ENCODE data around the gene STIM2.

The STIM2 gene

GRCh38 chr4:27001398-27002164 is 140.9 kb downstream of the STIM2 start:
- ATAC-seq (no peak), DNase-seq (ENCODE audit: low spot score in 2 of 2) (no peak)
- H3K4me3 Mint-ChIP-seq, result no peak overlapping the region
- peaks cover 37% of the 10 kb centered on the region for H3K36me3 Mint-ChIP-seq
- H3K4me1 Mint-ChIP-seq, result peaks cover 37% of the 10 kb centered on the region
- no peaks in the 10 kb centered on the region for H3K9me3 Mint-ChIP-seq
- H3K27ac Mint-ChIP-seq, result no peak overlapping the region

GRCh38 chr4:27003642-27004113 is 143.0 kb downstream of the STIM2 start:
- ATAC-seq, result peak; percentile 93
- Mint-ChIP-seq H3K36me3 (peaks cover 43% of the 10 kb centered on the region), H3K4me3 (peak overlapping the region; percentile 36), H3K4me1 (peaks cover 30% of the 10 kb centered on the region), H3K9me3 (no peaks in the 10 kb centered on the region), H3K27ac (peak overlapping the region; percentile 51)
- DNase-seq (ENCODE audit: low spot score in 2 of 2), result peak in 1 of 2 donors; percentile 66

GRCh38 chr4:27005501-27005900 is 144.9 kb downstream of the STIM2 start:
- no peak for DNase-seq (ENCODE audit: low spot score in 2 of 2)
- no peaks in the 10 kb centered on the region for H3K9me3 Mint-ChIP-seq
- H3K4me1 Mint-ChIP-seq, result peaks cover 30% of the 10 kb centered on the region

GRCh38 chr4:27005905-27006590 is 145.4 kb downstream of the STIM2 start:
- DNase-seq (ENCODE audit: low spot score in 2 of 2), result no peak
- peaks cover 30% of the 10 kb centered on the region for H3K4me1 Mint-ChIP-seq
- H3K9me3 Mint-ChIP-seq, result no peaks in the 10 kb centered on the region
- peaks cover 61% of the 10 kb centered on the region for H3K36me3 Mint-ChIP-seq
- no peak overlapping the region for H3K4me3 Mint-ChIP-seq
- peak overlapping the region; percentile 29 for H3K27ac Mint-ChIP-seq
- no peak for ATAC-seq

More at GRCh38 chr4:27005501-27005900, 144.9 kb downstream of the STIM2 start:
- no peak for ATAC-seq
- Mint-ChIP-seq H3K36me3 (peaks cover 61% of the 10 kb centered on the region), H3K27ac (no peak overlapping the region), H3K4me3 (no peak overlapping the region)

GRCh38 chr4:27006646-27007045 is 146.0 kb downstream of the STIM2 start:
- Mint-ChIP-seq H3K4me1 (peaks cover 29% of the 10 kb centered on the region), H3K36me3 (peaks cover 59% of the 10 kb centered on the region), H3K4me3 (no peak overlapping the region), H3K9me3 (no peaks in the 10 kb centered on the region), H3K27ac (peak overlapping the region; percentile 29)
- no peak for ATAC-seq
- no peak for DNase-seq (ENCODE audit: low spot score in 2 of 2)

GRCh38 chr4:27007507-27007906 is 146.9 kb downstream of the STIM2 start:
- Mint-ChIP-seq H3K9me3 (no peaks in the 10 kb centered on the region), H3K4me3 (no peak overlapping the region), H3K27ac (peak overlapping the region; percentile 37), H3K4me1 (peaks cover 24% of the 10 kb centered on the region), H3K36me3 (peaks cover 54% of the 10 kb centered on the region)
- ATAC-seq (no peak), DNase-seq (ENCODE audit: low spot score in 2 of 2) (no peak)

- Mint-ChIP-seq H3K4me3 (no peak overlapping the region), H3K9me3 (no peaks in the 10 kb centered on the region), H3K4me1 (peaks cover 13% of the 10 kb centered on the region), H3K27ac (no peak overlapping the region), H3K36me3 (peaks cover 42% of the 10 kb centered on the region)
- DNase-seq (ENCODE audit: low spot score in 2 of 2) (no peak), ATAC-seq (no peak)
These were observed 148.0 kb downstream of the STIM2 start for GRCh38 chr4:27008679-27009078.

GRCh38 chr4:27009539-27009938 is 148.9 kb downstream of the STIM2 start:
- Mint-ChIP-seq H3K27ac (no peak overlapping the region), H3K4me1 (peaks cover 5% of the 10 kb centered on the region), H3K4me3 (no peak overlapping the region), H3K9me3 (no peaks in the 10 kb centered on the region), H3K36me3 (peaks cover 41% of the 10 kb centered on the region)
- no peak for ATAC-seq
- no peak for DNase-seq (ENCODE audit: low spot score in 2 of 2)

- Mint-ChIP-seq H3K4me1 (peaks cover 9% of the 10 kb centered on the region), H3K36me3 (peaks cover 41% of the 10 kb centered on the region), H3K4me3 (no peak overlapping the region), H3K27ac (no peak overlapping the region), H3K9me3 (no peaks in the 10 kb centered on the region)
- ATAC-seq (peak; percentile 74), DNase-seq (ENCODE audit: low spot score in 2 of 2) (peak; percentile 22 to 64)
These were observed 149.8 kb downstream of the STIM2 start for GRCh38 chr4:27010334-27010940.

GRCh38 chr4:27011401-27011800 is 150.8 kb downstream of the STIM2 start:
- Mint-ChIP-seq H3K4me3 (no peak overlapping the region), H3K27ac (no peak overlapping the region), H3K4me1 (peaks cover 15% of the 10 kb centered on the region), H3K36me3 (peaks cover 46% of the 10 kb centered on the region), H3K9me3 (peaks cover 4% of the 10 kb centered on the region)
- DNase-seq (ENCODE audit: low spot score in 2 of 2), result no peak
- ATAC-seq, result no peak

- peaks cover 28% of the 10 kb centered on the region for H3K4me1 Mint-ChIP-seq
- H3K36me3 Mint-ChIP-seq, result peaks cover 40% of the 10 kb centered on the region
- H3K4me3 Mint-ChIP-seq, result no peak overlapping the region
- ATAC-seq, result no peak
- DNase-seq (ENCODE audit: low spot score in 2 of 2), result no peak
- peaks cover 4% of the 10 kb centered on the region for H3K9me3 Mint-ChIP-seq
- H3K27ac Mint-ChIP-seq, result no peak overlapping the region
These were observed 152.4 kb downstream of the STIM2 start for GRCh38 chr4:27013012-27013411.

GRCh38 chr4:27016551-27016950 is 155.9 kb downstream of the STIM2 start:
- no peak for ATAC-seq
- peaks cover 54% of the 10 kb centered on the region for H3K36me3 Mint-ChIP-seq

GRCh38 chr4:27017623-27018022 is 157.0 kb downstream of the STIM2 start:
- Mint-ChIP-seq H3K27ac (peak overlapping the region; percentile 67), H3K4me3 (no peak overlapping the region), H3K4me1 (peaks cover 39% of the 10 kb centered on the region), H3K36me3 (peaks cover 59% of the 10 kb centered on the region), H3K9me3 (peaks cover 4% of the 10 kb centered on the region)
- ATAC-seq (no peak), DNase-seq (ENCODE audit: low spot score in 2 of 2) (no peak)

More at GRCh38 chr4:27016551-27016950, 155.9 kb downstream of the STIM2 start:
- peaks cover 4% of the 10 kb centered on the region for H3K9me3 Mint-ChIP-seq
- DNase-seq (ENCODE audit: low spot score in 2 of 2), result no peak
- H3K4me3 Mint-ChIP-seq, result no peak overlapping the region
- H3K4me1 Mint-ChIP-seq, result peaks cover 38% of the 10 kb centered on the region
- H3K27ac Mint-ChIP-seq, result no peak overlapping the region

- H3K9me3 Mint-ChIP-seq, result peaks cover 4% of the 10 kb centered on the region
- H3K4me3 Mint-ChIP-seq, result no peak overlapping the region
- ATAC-seq (peak; percentile 67), DNase-seq (ENCODE audit: low spot score in 2 of 2) (no peak)
- peak overlapping the region; percentile 67 for H3K27ac Mint-ChIP-seq
- peaks cover 39% of the 10 kb centered on the region for H3K4me1 Mint-ChIP-seq
- peaks cover 63% of the 10 kb centered on the region for H3K36me3 Mint-ChIP-seq
These were observed 157.4 kb downstream of the STIM2 start for GRCh38 chr4:27018076-27018475.

- Mint-ChIP-seq H3K4me3 (no peak overlapping the region), H3K27ac (no peak overlapping the region), H3K36me3 (peaks cover 72% of the 10 kb centered on the region), H3K9me3 (peaks cover 4% of the 10 kb centered on the region), H3K4me1 (peaks cover 44% of the 10 kb centered on the region)
- ATAC-seq, result no peak
- DNase-seq (ENCODE audit: low spot score in 2 of 2), result no peak
These were observed 158.3 kb downstream of the STIM2 start for GRCh38 chr4:27018910-27019309.
